Neural progenitor cell (in vitro differentiated cells): Measurements from ENCODE around the gene ZCCHC7. TPM values are rescaled to one million over a fixed set of nuclear protein-coding genes. Genes with fewer than 3 reads are reported as not detected.
A peak's percentile ranks its signal among the peaks of the same experiment; 100 is the strongest.

Experiments used
- DNase-seq: peaks from one replicate; pipeline ENCODE4 v3.0.0-alpha.2; 2016; ENCODE audit warnings: low spot score
- H2AFZ ChIP-seq: fragments of 200-600 bp; sonication (generic); replicated peaks from 2 replicates; pipeline ENCODE4 v1.6.1; 2016; ENCODE audit warnings: antibody characterized with exemption
- H3F3A ChIP-seq: fragments of 200-600 bp; sonication (generic); 2 replicates; pipeline ENCODE4 v1.6.1; 2016; ENCODE audit warnings: antibody characterized with exemption, low read depth
- H3K27ac ChIP-seq: fragments of 200-600 bp; sonication (generic); 2 replicates; pipeline ENCODE4 v1.5.1; 2016; ENCODE audit warnings: mild to moderate bottlenecking
- H3K27me3 ChIP-seq: fragments of 200-600 bp; sonication (generic); 2 replicates; pipeline ENCODE4 v1.6.1; 2016; ENCODE audit warnings: mild to moderate bottlenecking, moderate library complexity
- H3K36me3 ChIP-seq: fragments of 200-600 bp; sonication (generic); 2 replicates; pipeline ENCODE4 v1.5.1; 2016
- H3K4me1 ChIP-seq: fragments of 200-600 bp; sonication (generic); 2 replicates; pipeline ENCODE4 v1.6.1; 2016; ENCODE audit warnings: mixed run types
- H3K4me2 ChIP-seq: fragments of 200-600 bp; sonication (generic); 2 replicates; pipeline ENCODE4 v1.6.1; 2016
- H3K4me3 ChIP-seq: fragments of 200-600 bp; sonication (generic); 2 replicates; pipeline ENCODE4 v1.5.1; 2016
- H3K79me2 ChIP-seq: fragments of 200-600 bp; sonication (generic); 2 replicates; pipeline ENCODE4 v1.6.1; 2016; ENCODE audit warnings: low read depth
- H3K9ac ChIP-seq: fragments of 200-600 bp; sonication (generic); 2 replicates; pipeline ENCODE4 v1.6.1; 2016
- H3K9me3 ChIP-seq: fragments of 200-600 bp; sonication (generic); 2 replicates; pipeline ENCODE4 v1.5.1; 2016; ENCODE audit warnings: low read depth
- H4K20me1 ChIP-seq: fragments of 200-600 bp; sonication (generic); 2 replicates; pipeline ENCODE4 v1.6.1; 2016; ENCODE audit warnings: low read depth
- H3K27ac Mint-ChIP-seq: 3 replicates; pipeline ENCODE4 v1.8.0; 2021; ENCODE audit warnings: mixed read lengths
- H3K27me3 Mint-ChIP-seq: 2 replicates; pipeline ENCODE4 v1.8.0; 2022; ENCODE audit warnings: low read depth, mild to moderate bottlenecking, inconsistent platforms, moderate library complexity, mixed read lengths; ENCODE audit not compliant: insufficient read depth
- H3K36me3 Mint-ChIP-seq: 3 replicates; pipeline ENCODE4 v1.8.0; 2021; ENCODE audit warnings: mixed read lengths
- H3K4me1 Mint-ChIP-seq: 3 replicates; pipeline ENCODE4 v1.8.0; 2021; ENCODE audit warnings: mixed read lengths
- H3K4me3 Mint-ChIP-seq: 3 replicates; pipeline ENCODE4 v1.8.0; 2021; ENCODE audit warnings: mild to moderate bottlenecking, moderate library complexity, mixed read lengths
- H3K9me3 Mint-ChIP-seq: 3 replicates; pipeline ENCODE4 v1.8.0; 2020; ENCODE audit warnings: mixed read lengths
- CTCF ChIP-seq: fragments of 200-600 bp; sonication (generic); IDR thresholded peaks from 2 replicates; pipeline ENCODE4 v1.5.1; 2017; ENCODE audit warnings: antibody characterized with exemption, mild to moderate bottlenecking
- EZH2 ChIP-seq: fragments of 200-600 bp; sonication (generic); IDR thresholded peaks from 2 replicates; pipeline ENCODE4 v1.6.1; 2017; ENCODE audit warnings: antibody characterized with exemption, mild to moderate bottlenecking, moderate library complexity
- EZH2phosphoT487 ChIP-seq: fragments of 200-600 bp; sonication (generic); IDR thresholded peaks from 2 replicates; pipeline ENCODE4 v1.6.1; 2017; ENCODE audit warnings: antibody characterized with exemption
- total RNA-seq: library from RNA; depleted of rRNA; stranded (reverse); fragments of >200 nt; gene quantifications from 2 replicates; pipeline ENCODE4 v1.2.3, GENCODE V29; 2015; ENCODE audit warnings: low replicate concordance

ZCCHC7 gene
- total RNA-seq, 1 donor from 2014 or later = 27.6 TPM

GRCh38 chr9:37405350-37405749 lies 285.0 kb downstream of the ZCCHC7 start:
- Histone ChIP-seq H3K27me3 (no peaks in the 10 kb centered on the region), H3K36me3 (no peaks in the 10 kb centered on the region), H3K9me3 (no peaks in the 10 kb centered on the region), H3K4me3 (no peak overlapping the region), H3K27ac (no peak overlapping the region), H4K20me1 (no peaks in the 10 kb centered on the region), H3K4me1 (no peaks in the 10 kb centered on the region), H3K79me2 (no peaks in the 10 kb centered on the region), H2AFZ (no peak overlapping the region), H3F3A (no peaks in the 10 kb centered on the region), H3K4me2 (no peak overlapping the region), H3K9ac (no peak overlapping the region)
- peaks cover 3% of the 10 kb centered on the region for H3K27me3 Mint-ChIP-seq
- H3K4me3 Mint-ChIP-seq = no peak overlapping the region
- H3K36me3 Mint-ChIP-seq = no peaks in the 10 kb centered on the region
- TF ChIP-seq EZH2phosphoT487 (no peak), EZH2 (no peak), CTCF (no peak)
- H3K4me1 Mint-ChIP-seq = no peaks in the 10 kb centered on the region
- no peaks in the 10 kb centered on the region for H3K9me3 Mint-ChIP-seq
- no peak overlapping the region for H3K27ac Mint-ChIP-seq
- DNase-seq = no peak

- no peaks in the 10 kb centered on the region for H3K27me3 ChIP-seq
- H3K4me3 ChIP-seq = no peak overlapping the region
- Mint-ChIP-seq H3K4me1 (peaks cover 1% of the 10 kb centered on the region), H3K4me3 (no peak overlapping the region), H3K36me3 (no peaks in the 10 kb centered on the region), H3K27ac (no peak overlapping the region), H3K9me3 (no peaks in the 10 kb centered on the region), H3K27me3 (peaks cover 3% of the 10 kb centered on the region)
- H3K9ac ChIP-seq = no peak overlapping the region
- no peaks in the 10 kb centered on the region for H3F3A ChIP-seq
- DNase-seq = no peak
- no peak for TF ChIP-seq EZH2phosphoT487
- peaks cover 4% of the 10 kb centered on the region for H3K4me1 ChIP-seq
- H3K79me2 ChIP-seq = no peaks in the 10 kb centered on the region
- no peaks in the 10 kb centered on the region for H4K20me1 ChIP-seq
- H3K4me2 ChIP-seq = no peak overlapping the region
- no peak overlapping the region for H2AFZ ChIP-seq
- H3K27ac ChIP-seq = no peak overlapping the region
- no peaks in the 10 kb centered on the region for H3K36me3 ChIP-seq
- H3K9me3 ChIP-seq = no peaks in the 10 kb centered on the region
Measured at GRCh38 chr9:37405764-37406380, 285.5 kb downstream of the ZCCHC7 start.

DNA sequence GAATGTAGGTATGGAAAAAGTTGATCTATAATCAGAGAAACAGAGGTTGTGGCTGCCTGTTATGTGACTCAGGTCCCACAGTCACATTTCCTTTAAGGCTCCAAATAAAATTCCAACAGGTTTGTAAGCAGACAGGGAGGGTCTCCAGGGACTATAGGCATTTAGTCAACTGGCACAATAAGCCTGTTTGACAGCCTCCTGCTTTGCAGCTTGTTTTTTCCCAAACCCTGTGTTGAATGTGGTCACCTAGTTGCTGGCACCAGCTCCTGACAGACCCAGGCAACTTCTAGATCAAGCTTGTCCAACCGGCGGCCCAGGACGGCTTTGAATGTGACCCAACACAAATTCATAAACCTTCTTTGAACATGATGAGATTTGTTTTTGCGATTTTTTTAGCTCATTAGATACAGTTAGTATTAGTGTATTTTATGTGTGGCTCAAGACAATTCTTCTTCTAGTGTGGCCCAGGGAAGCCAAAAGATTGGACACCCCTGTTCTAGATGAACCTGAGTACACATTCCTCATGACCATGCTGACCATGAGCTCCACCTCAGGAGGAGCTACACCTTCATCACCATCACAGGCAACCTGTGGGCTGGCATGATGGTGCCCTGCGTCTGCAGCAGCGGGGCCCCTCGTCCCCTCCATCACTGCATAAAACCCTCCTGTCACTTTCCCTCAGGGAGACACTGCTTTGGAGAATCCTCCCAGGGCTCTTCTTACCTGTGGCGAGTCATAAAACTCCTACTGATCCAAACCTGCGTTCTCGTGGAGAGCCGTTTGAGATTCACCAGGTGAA lies 286.4 kb downstream of the ZCCHC7 start:
- Histone ChIP-seq H3K4me1 (peaks cover 12% of the 10 kb centered on the region), H2AFZ (no peak overlapping the region), H3K27ac (no peak overlapping the region), H3K27me3 (no peaks in the 10 kb centered on the region), H3K9me3 (no peaks in the 10 kb centered on the region), H3F3A (no peaks in the 10 kb centered on the region), H3K9ac (no peak overlapping the region), H3K36me3 (no peaks in the 10 kb centered on the region), H3K79me2 (no peaks in the 10 kb centered on the region), H4K20me1 (no peaks in the 10 kb centered on the region), H3K4me3 (no peak overlapping the region), H3K4me2 (no peak overlapping the region)
- peaks cover 6% of the 10 kb centered on the region for H3K4me1 Mint-ChIP-seq
- H3K9me3 Mint-ChIP-seq = no peaks in the 10 kb centered on the region
- peaks cover 6% of the 10 kb centered on the region for H3K27me3 Mint-ChIP-seq
- no peak overlapping the region for H3K4me3 Mint-ChIP-seq
- DNase-seq = no peak
- TF ChIP-seq EZH2phosphoT487 (no peak), EZH2 (no peak), CTCF (no peak)
- H3K36me3 Mint-ChIP-seq = no peaks in the 10 kb centered on the region
- no peak overlapping the region for H3K27ac Mint-ChIP-seq

DNA sequence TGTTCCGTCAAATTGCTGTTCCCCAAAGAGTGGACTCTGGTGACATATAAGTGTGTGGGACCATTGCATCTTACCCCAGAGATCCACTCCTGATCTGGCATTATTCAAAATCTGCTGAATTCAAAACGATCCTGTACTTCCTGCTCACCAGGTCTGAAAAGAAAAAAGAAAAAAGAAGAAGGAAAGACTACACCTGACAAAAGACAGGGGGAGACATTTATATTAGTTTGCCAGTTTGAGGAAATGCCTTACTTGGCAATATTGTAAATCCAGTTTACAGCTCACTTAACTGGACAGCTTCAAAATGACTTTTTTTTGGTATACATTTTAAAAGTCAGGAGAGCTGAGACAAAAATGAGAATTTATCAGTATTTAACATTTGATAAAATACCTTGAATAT lies 287.1 kb downstream of the ZCCHC7 start:
- Histone ChIP-seq H3K27me3 (no peaks in the 10 kb centered on the region), H3K27ac (no peak overlapping the region), H3K4me2 (no peak overlapping the region), H3K36me3 (no peaks in the 10 kb centered on the region), H3K9ac (no peak overlapping the region), H3F3A (peaks cover 4% of the 10 kb centered on the region), H3K4me1 (peaks cover 19% of the 10 kb centered on the region), H3K79me2 (no peaks in the 10 kb centered on the region), H3K9me3 (no peaks in the 10 kb centered on the region), H4K20me1 (no peaks in the 10 kb centered on the region), H3K4me3 (no peak overlapping the region), H2AFZ (no peak overlapping the region)
- Mint-ChIP-seq H3K27ac (no peak overlapping the region), H3K27me3 (peaks cover 7% of the 10 kb centered on the region), H3K4me1 (peaks cover 13% of the 10 kb centered on the region), H3K9me3 (no peaks in the 10 kb centered on the region), H3K4me3 (no peak overlapping the region), H3K36me3 (no peaks in the 10 kb centered on the region)
- no peak for DNase-seq
- TF ChIP-seq EZH2phosphoT487 = no peak
- TF ChIP-seq CTCF = peak; percentile 35
- TF ChIP-seq EZH2 = no peak
